H1 (cell line): Measurements from ENCODE around the gene AMPD3. TPM values are rescaled to one million over a fixed set of nuclear protein-coding genes. Genes with fewer than 3 reads are reported as not detected.

Experiments
- CTCF ChIA-PET: fragments of 300-600 bp; sonication (Branson Sonifier 250); formaldehyde crosslinking; loops from one replicate; lab custom pipeline; 2021; ENCODE audit not compliant: partially characterized antibody; lab: Charles Lee
- POLR2A ChIA-PET: fragments of 300-600 bp; sonication (Branson Sonifier 250); formaldehyde crosslinking; loops from one replicate; lab custom pipeline; 2021; ENCODE audit warnings: inconsistent platforms; ENCODE audit not compliant: partially characterized antibody; lab: Charles Lee
- DNase-seq, 2 experiments: peaks; one replicate each; pipeline versions ENCODE4 v3.0.0 to v3.0.0-alpha.2; 2010 to 2022; ENCODE audit warnings: low spot score in 2 of 2, low read depth in 1 of 2, mixed read lengths in 1 of 2
- FAIRE-seq: peaks from 2 replicates; lab custom pipeline; 2011; peaks lifted over from hg19 to GRCh38; lab: Jason Lieb, UNC
- H2AFZ ChIP-seq: 2 replicates; pipeline ENCODE4 v1.8.1; 2012; ENCODE audit warnings: low read length, inconsistent platforms
- H2AK5ac ChIP-seq: 2 replicates; pipeline ENCODE4 v1.6.1; 2013; ENCODE audit warnings: low read depth, low read length
- H2BK120ac ChIP-seq: replicated peaks from 2 replicates; pipeline ENCODE3; 2013; ENCODE audit warnings: low read depth, low read length, inconsistent platforms
- H2BK12ac ChIP-seq: 2 replicates; pipeline ENCODE4 v1.6.1; 2013; ENCODE audit warnings: low read depth, low read length
- H2BK15ac ChIP-seq: 2 replicates; pipeline ENCODE4 v1.6.1; 2013; ENCODE audit warnings: low read length
- H2BK20ac ChIP-seq: 2 replicates; pipeline ENCODE4 v1.6.1; 2013; ENCODE audit warnings: low read length
- H2BK5ac ChIP-seq: 2 replicates; pipeline ENCODE4 v1.6.1; 2013; ENCODE audit warnings: low read depth, low read length
- H3K14ac ChIP-seq: 2 replicates; pipeline ENCODE4 v1.6.1; 2013; ENCODE audit warnings: inconsistent platforms; ENCODE audit not compliant: insufficient read length
- H3K18ac ChIP-seq: 2 replicates; pipeline ENCODE4 v1.6.1; 2013; ENCODE audit warnings: low read length; ENCODE audit errors: extremely low read depth
- H3K23ac ChIP-seq: 2 replicates; pipeline ENCODE4 v1.6.1; 2013; ENCODE audit warnings: inconsistent platforms; ENCODE audit not compliant: insufficient read length
- H3K23me2 ChIP-seq: 2 replicates; pipeline ENCODE4 v1.6.1; 2013; ENCODE audit warnings: low read depth, low read length
- H3K27ac ChIP-seq: 2 replicates; pipeline ENCODE4 v1.6.1; 2011; ENCODE audit warnings: low read depth, low read length, inconsistent platforms
- H3K27me3 ChIP-seq, 4 experiments: replicated peaks in 1 of 4; 1 replicate in 1 of 4; 2 replicates in 3 of 4; pipeline versions ENCODE4 v1.6.1 to v1.8.1; 2011 to 2013; ENCODE audit warnings: low read length in 3 of 4, mild to moderate bottlenecking in 3 of 4, inconsistent platforms in 2 of 4, mixed read lengths in 2 of 4, moderate library complexity in 1 of 4; ENCODE audit not compliant: control insufficient read depth in 3 of 4, insufficient read depth in 3 of 4; ENCODE audit errors: extremely low read depth in 1 of 4
- H3K36me3 ChIP-seq, 4 experiments: 2 replicates each; pipeline versions ENCODE4 v1.6.1 to v1.8.1; 2011 to 2013; ENCODE audit warnings: mild to moderate bottlenecking in 4 of 4, low read length in 3 of 4, moderate library complexity in 2 of 4, control low read depth in 1 of 4, inconsistent platforms in 1 of 4; ENCODE audit not compliant: insufficient read depth in 4 of 4, control insufficient read depth in 2 of 4
- H3K4ac ChIP-seq: replicated peaks from 2 replicates; pipeline ENCODE3; 2013; ENCODE audit warnings: low read length, low read depth, mixed read lengths, inconsistent platforms; ENCODE audit not compliant: insufficient read length
- H3K4me1 ChIP-seq, 4 experiments: replicated peaks in 1 of 4; 1 replicate in 1 of 4; 2 replicates in 3 of 4; pipeline versions ENCODE4 v1.6.1 to v1.8.1; 2011 to 2013; ENCODE audit warnings: low read length in 3 of 4, inconsistent platforms in 2 of 4, mixed read lengths in 1 of 4; ENCODE audit not compliant: insufficient read depth in 4 of 4, control insufficient read depth in 3 of 4
- H3K4me2 ChIP-seq, 2 experiments: 2 replicates each; pipeline versions ENCODE4 v1.6.1 to v1.8.1; 2011 to 2013; ENCODE audit warnings: low read depth in 2 of 2, low read length in 2 of 2, control low read depth in 1 of 2, inconsistent platforms in 1 of 2, mild to moderate bottlenecking in 1 of 2; ENCODE audit not compliant: insufficient read depth in 1 of 2
- H3K4me3 ChIP-seq, 4 experiments: fragments of 200-600, 300-600 bp in 1 of 4; sonication (generic), shearing (Covaris generic), sonication (Bioruptor Twin) in 1 of 4; 2 replicates each; pipeline versions ENCODE4 v1.5.1 to v1.8.1; 2011 to 2016; ENCODE audit warnings: low read length in 4 of 4, low read depth in 3 of 4, control low read depth in 2 of 4, inconsistent platforms in 2 of 4, mild to moderate bottlenecking in 2 of 4, mixed read lengths in 1 of 4, moderate library complexity in 1 of 4; ENCODE audit not compliant: insufficient read depth in 2 of 4; ENCODE audit errors: extremely low read depth in 1 of 4
- H3K56ac ChIP-seq: replicated peaks from 2 replicates; pipeline ENCODE3; 2013; ENCODE audit warnings: low read depth, mild to moderate bottlenecking, mixed read lengths, low read length, inconsistent platforms; ENCODE audit not compliant: insufficient read length
- H3K79me1 ChIP-seq: 2 replicates; pipeline ENCODE4 v1.6.1; 2013; ENCODE audit warnings: low read depth, low read length, control low read depth
- H3K79me2 ChIP-seq, 2 experiments: 2 replicates each; pipeline versions ENCODE4 v1.6.1 to v1.8.1; 2012 to 2013; ENCODE audit warnings: low read length in 2 of 2, mild to moderate bottlenecking in 2 of 2, inconsistent platforms in 1 of 2; ENCODE audit not compliant: insufficient read depth in 2 of 2, control insufficient read depth in 1 of 2
- H3K9ac ChIP-seq, 4 experiments: replicated peaks in 1 of 4; 1 replicate in 1 of 4; 2 replicates in 3 of 4; pipeline versions ENCODE4 v1.6.1 to v1.8.1; 2011 to 2013; ENCODE audit warnings: low read depth in 3 of 4, low read length in 3 of 4, control low read depth in 2 of 4, mild to moderate bottlenecking in 2 of 4, moderate library complexity in 2 of 4, inconsistent platforms in 1 of 4; ENCODE audit errors: extremely low read depth in 1 of 4
- H3K9me3 ChIP-seq, 2 experiments: 2 replicates each; pipeline versions ENCODE4 v1.6.1 to v1.8.1; 2012 to 2013; ENCODE audit warnings: mild to moderate bottlenecking in 2 of 2, moderate library complexity in 2 of 2, control low read depth in 1 of 2, inconsistent platforms in 1 of 2, low read depth in 1 of 2, low read length in 1 of 2, mixed read lengths in 1 of 2; ENCODE audit not compliant: insufficient read depth in 2 of 2
- H4K20me1 ChIP-seq, 2 experiments: replicated peaks in 1 of 2; 2 replicates each; pipeline versions ENCODE3 to v1.8.1; 2011 to 2013; ENCODE audit warnings: inconsistent platforms in 2 of 2, low read length in 2 of 2, mild to moderate bottlenecking in 1 of 2; ENCODE audit not compliant: insufficient read depth in 2 of 2, control insufficient read depth in 1 of 2
- H4K5ac ChIP-seq: 2 replicates; pipeline ENCODE4 v1.6.1; 2013; ENCODE audit warnings: low read length, low read depth, mixed read lengths, inconsistent platforms; ENCODE audit not compliant: insufficient read length
- H4K8ac ChIP-seq: 2 replicates; pipeline ENCODE4 v1.8.0; 2013; ENCODE audit warnings: mild to moderate bottlenecking, moderate library complexity, low read length, inconsistent platforms; ENCODE audit not compliant: insufficient read depth; ENCODE audit errors: extremely low read depth
- H4K91ac ChIP-seq: replicated peaks from 2 replicates; pipeline ENCODE3; 2013; ENCODE audit warnings: low read length, mixed read lengths, inconsistent platforms; ENCODE audit not compliant: insufficient read length
- CHD1 ChIP-seq: IDR thresholded peaks from 2 replicates; pipeline ENCODE4 v1.6.1; 2012; ENCODE audit warnings: low read depth, low read length, improper control_type of control experiment
- CHD2 ChIP-seq: IDR thresholded peaks from 2 replicates; pipeline ENCODE4 v1.6.1; 2012; ENCODE audit warnings: low read length, improper control_type of control experiment
- CTBP2 ChIP-seq: IDR thresholded peaks from 2 replicates; pipeline ENCODE4 v1.7.0; 2011; ENCODE audit warnings: borderline replicate concordance, mild to moderate bottlenecking, moderate library complexity, mixed read lengths, low read length; ENCODE audit not compliant: insufficient read depth, insufficient read length
- GABPA ChIP-seq: IDR thresholded peaks from 2 replicates; pipeline ENCODE4 v1.6.1; 2011; ENCODE audit warnings: mild to moderate bottlenecking, low read length, moderate library complexity, borderline replicate concordance; ENCODE audit not compliant: insufficient read depth
- HDAC2 ChIP-seq, 2 experiments: fragments of 300-600 bp in 1 of 2; sonication (generic) in 1 of 2; IDR thresholded peaks; 2 replicates each; pipeline ENCODE4 v1.6.1; 2011 to 2012; ENCODE audit warnings: low read depth in 2 of 2, low read length in 2 of 2, mild to moderate bottlenecking in 2 of 2, moderate library complexity in 2 of 2, borderline replicate concordance in 1 of 2, inconsistent platforms in 1 of 2
- HDAC6 ChIP-seq: IDR thresholded peaks from one replicate; pipeline ENCODE4 v1.7.1; 2012; ENCODE audit warnings: low read depth, mild to moderate bottlenecking, inconsistent platforms, low read length, moderate library complexity
- RFX5 ChIP-seq: IDR thresholded peaks from 2 replicates; pipeline ENCODE4 v1.6.1; 2011; ENCODE audit warnings: low read depth, low read length, improper control_type of control experiment, borderline replicate concordance
- SIX5 ChIP-seq: IDR thresholded peaks from 2 replicates; pipeline ENCODE4 v1.6.1; 2011; ENCODE audit warnings: mild to moderate bottlenecking, low read depth, low read length
- TAF1 ChIP-seq: IDR thresholded peaks from 2 replicates; pipeline ENCODE4 v1.6.1; 2011; ENCODE audit warnings: mild to moderate bottlenecking, low read depth, low read length
- YY1 ChIP-seq: IDR thresholded peaks from 2 replicates; pipeline ENCODE4 v1.6.1; 2011; ENCODE audit warnings: low read depth, mild to moderate bottlenecking, low read length
- WGBS, 2 experiments: shearing (Covaris generic) in 1 of 2; methylation state at CpG; one replicate each; pipeline versions ENCODE4 v1.1.6 to v1.1.7; 2013 to 2015; ENCODE audit warnings: low lambda C conversion rate in 2 of 2, mixed read lengths in 2 of 2, inconsistent platforms in 1 of 2, low coverage in 1 of 2, missing lambda C conversion rate in 1 of 2; ENCODE audit not compliant: insufficient replicate concordance in 2 of 2, insufficient coverage in 1 of 2, insufficient read length in 1 of 2; ENCODE audit errors: extremely low coverage in 1 of 2, missing lambda C conversion rate in 1 of 2; 5-methylcytosine and 5-hydroxymethylcytosine counted together
- polyA plus RNA-seq, 7 experiments: library from polyadenylated mRNA; depleted of rRNA in 3 of 7; stranded (reverse) in 5 of 7; unstranded in 2 of 7; fragments of >200 nt in 5 of 7; fragments of 200-250 nt in 2 of 7; gene quantifications; 1 replicate in 5 of 7; 2 replicates in 1 of 7; 4 replicates in 1 of 7; pipeline versions ENCODE4 v1.2.1 to v1.2.3, GENCODE V29; 2011 to 2013; ENCODE audit warnings: missing spikeins in 2 of 7, mixed read lengths in 2 of 7
- total RNA-seq: library from RNA; stranded (reverse); fragmentation: NEBNext Ultra II Directional; extraction: Animal tissue kit (Norgen Biotek cat#: 25700); gene quantifications from 2 replicates; pipeline ENCODE4 v1.2.1, GENCODE V29; 2021
- TF ChIP-seq, protein P1 (sequence below): IDR thresholded peaks from 2 replicates; pipeline ENCODE4 v1.6.1; 2012; ENCODE audit warnings: inconsistent platforms
- TF ChIP-seq, protein P2 (sequence below): IDR thresholded peaks from 2 replicates; pipeline ENCODE4 v1.6.1; 2011; ENCODE audit warnings: low read length, improper control_type of control experiment

AMPD3 gene
- total and polyA plus RNA-seq, 2 of the 8 experiments (the other 6 are each of a cell fraction or from before 2014, with no cell fraction given) = 4.0 to 6.3 TPM

DNA sequence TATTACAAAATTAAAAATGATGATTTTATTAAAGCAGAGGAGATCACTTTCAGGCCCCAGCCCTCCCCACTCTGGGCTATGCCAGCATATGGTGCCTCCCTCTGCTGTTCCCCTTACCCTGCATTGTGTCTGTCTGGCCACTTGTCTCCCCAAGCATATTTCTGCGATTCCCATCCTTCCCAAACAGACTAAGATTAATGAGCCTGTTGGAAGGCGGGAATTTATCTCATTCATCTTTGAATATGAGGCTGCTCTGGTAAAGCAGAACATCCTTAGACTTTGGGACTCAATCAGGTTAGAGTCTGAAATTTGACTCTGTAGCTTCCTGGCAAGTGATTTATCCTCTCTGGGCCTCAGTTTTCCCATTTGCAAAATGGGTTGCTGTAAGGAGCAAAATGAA lies 25.7 kb downstream of the AMPD3 start:
- FAIRE-seq = no peak
- Histone ChIP-seq H2AK5ac (no peak overlapping the region), H3K4me1 (no peaks in the 10 kb centered on the region), H3K79me2 (no peaks in the 10 kb centered on the region), H3K27ac (no peak overlapping the region), H2BK120ac (no peak overlapping the region), H4K20me1 (peaks cover 0 to 2% of the 10 kb centered on the region in 2 experiments), H3K4me3 (no peak overlapping the region), H3K79me1 (no peaks in the 10 kb centered on the region), H3K56ac (no peak overlapping the region), H3K27me3 (no peaks in the 10 kb centered on the region), H3K9me3 (no peaks in the 10 kb centered on the region), H2BK12ac (no peak overlapping the region), H3K9ac (no peak overlapping the region), H3K36me3 (no peaks in the 10 kb centered on the region), H3K23ac (no peak overlapping the region), H3K4me2 (no peak overlapping the region), H2AFZ (no peak overlapping the region), H2BK15ac (no peak overlapping the region), H4K8ac (no peak overlapping the region), H3K14ac (no peak overlapping the region), H3K4ac (no peak overlapping the region), H3K23me2 (no peaks in the 10 kb centered on the region), H3K18ac (no peak overlapping the region), H2BK20ac (no peak overlapping the region), H2BK5ac (no peak overlapping the region), H4K91ac (no peak overlapping the region), H4K5ac (no peak overlapping the region)
- no peak for DNase-seq
- ChIA-PET POLR2A (no interaction called here), CTCF (interaction anchor here (1.9 to 2.3 kb wide), 2 partner anchors 18 to 29 kb away, joined by 5 to 8 read pairs; no protein-coding TSS in a partner anchor)
- TF ChIP-seq, protein P1, sequence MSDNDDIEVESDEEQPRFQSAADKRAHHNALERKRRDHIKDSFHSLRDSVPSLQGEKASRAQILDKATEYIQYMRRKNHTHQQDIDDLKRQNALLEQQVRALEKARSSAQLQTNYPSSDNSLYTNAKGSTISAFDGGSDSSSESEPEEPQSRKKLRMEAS = no peak
- TF ChIP-seq YY1 (no peak), CTBP2 (no peak), CHD2 (no peak), CHD1 (no peak), RFX5 (no peak), HDAC2 (IDR thresholded peaks at IDR 0.05; ENCODE audit: borderline replicate concordance in 1 of 2, low read depth in 2 of 2, low read length in 2 of 2) (no peak), SIX5 (no peak), GABPA (no peak), TAF1 (no peak), HDAC6 (no peak)
- TF ChIP-seq, protein P2, sequence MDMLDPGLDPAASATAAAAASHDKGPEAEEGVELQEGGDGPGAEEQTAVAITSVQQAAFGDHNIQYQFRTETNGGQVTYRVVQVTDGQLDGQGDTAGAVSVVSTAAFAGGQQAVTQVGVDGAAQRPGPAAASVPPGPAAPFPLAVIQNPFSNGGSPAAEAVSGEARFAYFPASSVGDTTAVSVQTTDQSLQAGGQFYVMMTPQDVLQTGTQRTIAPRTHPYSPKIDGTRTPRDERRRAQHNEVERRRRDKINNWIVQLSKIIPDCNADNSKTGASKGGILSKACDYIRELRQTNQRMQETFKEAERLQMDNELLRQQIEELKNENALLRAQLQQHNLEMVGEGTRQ = no peak
- 90% methylated on average over 2 of the region's 2 CpGs; no CpG with 5 or more reads in 1 of the 2 experiments for WGBS, 2 experiments
